SK-N-SH treated with all-trans-retinoic acid at 6 μM for 48 hours (cell line): ENCODE measurements around the gene MAP2K4.

ENCODE experiments used
- ARNTL ChIP-seq: fragments of 450-650 bp; formaldehyde crosslinking; IDR thresholded peaks from 2 replicates; pipeline ENCODE4 v1.5.0; 2020; ENCODE audit warnings: low read depth, mild to moderate bottlenecking, moderate library complexity, borderline replicate concordance
- BACH2 ChIP-seq: fragments of 250-450 bp; sonication (Bioruptor Pico); IDR thresholded peaks from 2 replicates; pipeline ENCODE4 v1.9.0; 2021; ENCODE audit warnings: mild to moderate bottlenecking, borderline replicate concordance
- TF ChIP-seq, protein P1 (sequence below): fragments of 250-450 bp; sonication (Bioruptor Pico); IDR thresholded peaks from 2 replicates; pipeline ENCODE4 v1.5.1; 2021; ENCODE audit warnings: mild to moderate bottlenecking, moderate library complexity

DNA sequence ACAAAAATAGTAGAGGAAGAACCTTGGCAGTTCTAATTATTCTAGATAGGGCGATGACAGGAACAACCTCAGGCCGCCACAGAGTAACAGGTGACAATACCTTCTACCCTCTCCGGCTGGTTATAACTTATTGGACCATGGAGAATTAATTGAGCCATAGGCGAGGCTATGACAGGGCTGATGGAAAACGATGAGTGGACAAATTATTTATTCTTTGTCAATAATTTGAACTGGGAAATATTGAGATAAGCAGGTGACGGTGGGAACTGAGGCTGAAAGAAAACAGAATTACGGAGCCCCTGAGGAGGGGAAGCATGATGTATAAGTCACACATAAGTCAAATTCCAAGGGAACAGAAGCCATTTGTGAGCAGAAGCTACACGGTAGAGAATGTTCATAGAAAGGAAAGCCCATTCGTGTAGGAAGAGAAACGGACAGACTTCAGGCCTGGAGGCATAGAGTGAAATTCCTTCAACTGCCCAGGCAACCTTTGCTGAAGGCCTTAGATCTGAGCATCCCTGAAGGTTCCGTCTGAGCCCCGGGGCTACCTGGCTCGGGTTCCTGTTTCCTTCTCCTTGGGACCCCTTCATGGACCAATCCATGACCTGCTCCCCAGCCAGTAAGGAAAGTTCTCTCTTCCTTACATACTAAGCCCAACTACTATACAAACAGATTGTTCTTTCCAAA, 158.1 kb downstream of the MAP2K4 start:
- TF ChIP-seq ARNTL (CRISPR knock-in tag), result no peak
- TF ChIP-seq, protein P1, sequence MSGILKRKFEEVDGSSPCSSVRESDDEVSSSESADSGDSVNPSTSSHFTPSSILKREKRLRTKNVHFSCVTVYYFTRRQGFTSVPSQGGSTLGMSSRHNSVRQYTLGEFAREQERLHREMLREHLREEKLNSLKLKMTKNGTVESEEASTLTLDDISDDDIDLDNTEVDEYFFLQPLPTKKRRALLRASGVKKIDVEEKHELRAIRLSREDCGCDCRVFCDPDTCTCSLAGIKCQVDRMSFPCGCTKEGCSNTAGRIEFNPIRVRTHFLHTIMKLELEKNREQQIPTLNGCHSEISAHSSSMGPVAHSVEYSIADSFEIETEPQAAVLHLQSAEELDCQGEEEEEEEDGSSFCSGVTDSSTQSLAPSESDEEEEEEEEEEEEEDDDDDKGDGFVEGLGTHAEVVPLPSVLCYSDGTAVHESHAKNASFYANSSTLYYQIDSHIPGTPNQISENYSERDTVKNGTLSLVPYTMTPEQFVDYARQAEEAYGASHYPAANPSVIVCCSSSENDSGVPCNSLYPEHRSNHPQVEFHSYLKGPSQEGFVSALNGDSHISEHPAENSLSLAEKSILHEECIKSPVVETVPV (CRISPR knock-in tag), result no peak
- no peak for TF ChIP-seq BACH2 (CRISPR knock-in tag)
